GM19238 (cell line): ENCODE results near the gene PHF3.

Experiments used
- DNase-seq: peaks from one replicate; pipeline ENCODE4 v3.0.0; 2011; ENCODE audit warnings: low spot score; ENCODE audit not compliant: insufficient read length

Gene PHF3

DNA sequence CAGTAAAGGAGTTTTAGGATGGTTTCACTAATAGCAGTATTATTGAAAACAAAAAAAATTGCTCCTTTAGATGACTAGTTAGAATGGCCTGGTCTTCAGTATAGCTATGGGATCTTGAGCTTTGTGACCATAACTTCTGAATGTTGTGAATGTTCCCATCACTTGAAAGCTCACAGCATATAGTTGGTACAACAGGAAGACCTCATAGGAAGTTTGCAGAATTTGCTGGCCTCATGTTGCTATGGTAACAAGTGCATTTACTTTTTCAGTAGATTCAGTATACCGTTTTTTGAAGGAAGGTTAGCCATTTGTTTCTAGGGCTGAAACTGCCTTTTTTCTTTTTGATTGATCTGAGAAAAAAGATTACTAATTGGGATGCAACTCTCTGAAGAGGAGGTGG lies 8.3 kb downstream of the PHF3 start:
- DNase-seq: no peak

DNA sequence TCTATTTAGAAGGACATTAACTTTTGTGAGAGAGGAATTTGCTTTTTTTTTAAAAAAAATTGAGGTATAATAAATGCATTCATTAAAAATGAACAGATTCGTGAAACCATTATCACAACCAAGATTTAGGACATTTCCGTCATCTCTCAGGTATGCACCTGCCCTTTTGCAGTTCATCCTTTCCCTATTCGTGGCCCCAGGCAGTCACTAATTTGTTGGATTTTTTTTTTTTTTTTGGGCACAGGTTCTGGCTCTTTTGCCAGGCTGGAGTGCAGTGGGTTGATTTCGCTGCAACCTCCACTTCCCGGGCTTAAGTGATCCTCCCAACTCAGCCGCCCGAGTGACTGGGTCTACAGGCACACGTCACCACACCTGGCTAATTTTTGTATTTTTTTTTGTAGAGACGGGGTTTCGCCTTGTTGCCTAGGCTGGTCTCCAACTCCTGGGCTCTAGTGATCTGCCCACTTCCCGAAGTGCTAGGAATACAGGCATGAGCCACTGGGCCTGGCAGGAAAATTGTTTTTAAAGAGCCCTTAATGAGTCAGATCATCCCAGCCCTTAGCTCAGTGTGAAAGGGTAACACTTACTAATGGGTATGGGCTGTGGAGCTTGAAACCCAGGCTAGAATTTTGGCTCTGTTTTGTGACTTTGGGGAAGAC lies 9.2 kb downstream of the PHF3 start:
- no peak for DNase-seq

DNA sequence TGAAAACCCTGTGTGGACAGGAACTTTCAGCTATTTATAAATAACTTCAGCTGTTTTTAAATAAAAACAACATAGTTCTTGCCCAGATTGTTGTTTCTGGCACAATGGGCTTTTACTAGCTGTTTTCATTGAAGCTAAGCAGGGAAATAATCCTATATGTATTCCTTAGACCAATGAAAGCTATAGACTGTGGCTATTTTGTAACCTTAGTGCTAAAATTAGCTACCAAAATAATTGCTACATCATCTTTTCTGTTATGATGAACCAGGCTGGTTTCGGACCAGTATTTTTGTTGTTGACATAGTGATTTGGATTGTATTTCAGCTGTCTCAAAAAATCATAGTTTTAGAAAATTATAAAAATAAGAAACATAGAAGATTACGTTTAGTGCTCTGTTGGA lies 13.7 kb downstream of the PHF3 start:
- DNase-seq: no peak

DNA sequence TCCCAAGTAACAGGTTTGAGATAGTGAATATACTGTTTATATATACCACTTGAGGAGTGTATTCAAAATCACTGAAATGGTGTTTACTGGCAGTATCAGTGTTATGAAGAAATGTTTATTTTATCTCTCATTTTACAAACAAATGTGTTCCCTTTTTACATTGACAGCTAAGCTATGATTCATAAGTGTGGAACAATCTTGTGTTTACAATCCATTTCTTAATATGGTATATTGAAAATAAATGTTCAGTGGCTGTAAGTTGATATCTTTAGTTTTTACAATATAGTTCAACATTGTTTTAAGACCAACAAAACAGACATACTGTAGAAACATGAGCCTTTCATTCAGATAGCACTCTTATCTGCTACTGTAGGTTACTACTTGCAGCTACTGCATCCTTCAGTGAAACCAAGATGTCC lies 14.3 kb downstream of the PHF3 start:
- DNase-seq: no peak

DNA sequence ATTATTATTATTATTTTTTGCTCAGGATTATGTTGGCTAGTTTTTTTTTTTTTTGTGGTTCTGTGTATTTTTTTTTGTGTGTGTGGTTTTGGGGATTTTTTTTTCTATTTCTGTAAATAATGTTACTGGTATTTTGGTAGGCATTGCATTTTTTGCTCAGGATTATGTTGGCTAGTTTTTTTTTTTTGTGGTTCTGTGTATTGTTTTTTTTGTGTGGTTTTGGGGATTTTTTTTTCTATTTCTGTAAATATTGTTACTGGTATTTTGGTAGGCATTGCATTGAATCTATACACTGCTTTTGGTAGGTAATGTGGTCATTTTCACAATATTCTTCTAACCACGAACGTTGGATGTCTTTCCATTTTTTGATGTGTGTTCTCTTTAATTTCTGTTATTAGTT lies 17.4 kb downstream of the PHF3 start:
- DNase-seq: no peak

DNA sequence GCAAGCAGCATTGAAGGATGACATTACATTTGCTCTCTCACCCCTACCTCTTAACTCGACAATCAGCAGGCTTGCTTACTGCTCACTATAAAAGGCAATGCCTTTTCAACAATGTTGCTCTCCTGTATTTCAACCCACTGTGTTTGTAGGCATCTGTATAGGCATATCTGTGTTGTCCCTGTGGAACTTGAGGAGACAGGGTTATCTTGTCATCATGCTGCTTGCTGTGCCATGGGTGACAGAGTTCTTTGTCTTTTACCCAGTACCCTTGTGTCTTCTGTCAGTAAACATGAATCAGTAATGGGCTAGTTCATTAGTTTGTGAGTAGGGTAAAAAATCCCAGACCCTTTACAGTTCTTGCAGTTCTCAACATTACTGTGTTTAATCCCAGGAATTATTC lies 25.2 kb downstream of the PHF3 start:
- DNase-seq: no peak

DNA sequence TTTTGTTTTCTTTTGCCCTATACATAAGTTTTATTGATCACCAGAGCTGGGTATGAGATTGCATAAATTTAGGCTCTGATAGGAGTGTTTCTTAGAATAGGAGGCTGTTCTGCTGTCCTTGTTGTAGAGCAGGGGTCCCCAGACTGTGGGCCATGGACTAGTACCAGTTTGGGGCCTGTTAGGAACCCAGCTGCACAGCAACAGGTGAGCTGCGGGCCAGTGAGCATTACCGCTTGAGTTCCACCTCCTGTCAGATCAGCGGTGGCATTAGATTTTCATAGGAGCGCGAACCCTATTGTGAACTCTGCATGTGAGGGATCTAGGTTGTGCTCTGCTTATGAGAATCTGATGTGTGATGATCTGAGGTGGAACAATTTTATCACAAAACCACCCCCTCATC lies 26.2 kb downstream of the PHF3 start:
- no peak for DNase-seq

DNA sequence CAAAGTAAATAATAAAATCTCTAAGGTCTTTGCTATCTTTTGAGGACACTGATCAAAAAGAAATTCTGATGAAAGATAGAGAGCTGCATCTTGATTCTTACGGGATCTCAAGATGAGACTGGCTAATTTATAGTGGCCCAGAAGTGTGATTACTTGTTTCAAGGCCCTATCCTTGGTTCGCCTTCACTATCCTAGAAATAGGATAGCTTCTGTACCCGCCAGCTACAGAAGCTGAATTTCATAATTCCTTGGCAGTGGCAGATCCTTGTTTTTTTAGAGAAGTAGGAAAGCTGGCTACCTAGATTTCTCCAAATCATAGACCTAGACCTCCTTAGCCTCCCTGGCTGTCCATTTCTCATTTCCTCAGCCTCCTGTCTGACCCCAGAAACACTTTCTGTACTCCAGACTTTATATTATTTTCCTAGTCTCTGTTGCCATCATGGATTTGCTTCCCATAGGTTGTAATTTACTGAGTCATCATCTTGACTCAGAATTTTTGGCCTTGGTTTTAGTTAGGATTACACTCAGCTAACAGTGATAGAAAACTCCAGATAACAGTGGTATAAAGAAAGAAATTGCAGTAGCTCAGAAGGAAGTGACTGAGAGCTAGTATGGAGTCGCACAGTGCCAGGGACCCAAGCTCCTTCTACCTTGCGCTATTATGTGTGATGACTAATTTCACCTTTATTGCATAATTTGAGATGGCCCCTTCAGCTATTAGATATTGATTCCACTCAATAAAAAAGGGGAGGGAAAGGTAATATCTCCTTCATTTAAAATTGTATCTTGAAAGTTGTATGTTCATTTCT lies 27.7 kb downstream of the PHF3 start:
- DNase-seq: no peak

DNA sequence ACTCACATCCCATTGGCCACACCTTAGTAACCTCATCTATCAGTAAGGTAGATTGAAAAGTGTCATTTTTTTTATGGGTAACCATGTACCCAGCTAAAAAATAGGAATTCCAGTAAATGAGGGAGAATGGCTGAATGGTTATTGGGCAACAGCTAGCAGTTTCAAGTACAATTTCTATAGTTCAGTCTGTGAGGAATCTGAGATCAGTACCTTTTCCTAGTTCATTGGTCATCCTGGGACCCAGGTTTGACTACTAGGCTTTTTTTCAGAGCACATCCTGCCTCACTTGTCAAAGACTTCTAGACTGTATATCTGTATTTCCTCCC lies 28.3 kb downstream of the PHF3 start:
- no peak for DNase-seq

DNA sequence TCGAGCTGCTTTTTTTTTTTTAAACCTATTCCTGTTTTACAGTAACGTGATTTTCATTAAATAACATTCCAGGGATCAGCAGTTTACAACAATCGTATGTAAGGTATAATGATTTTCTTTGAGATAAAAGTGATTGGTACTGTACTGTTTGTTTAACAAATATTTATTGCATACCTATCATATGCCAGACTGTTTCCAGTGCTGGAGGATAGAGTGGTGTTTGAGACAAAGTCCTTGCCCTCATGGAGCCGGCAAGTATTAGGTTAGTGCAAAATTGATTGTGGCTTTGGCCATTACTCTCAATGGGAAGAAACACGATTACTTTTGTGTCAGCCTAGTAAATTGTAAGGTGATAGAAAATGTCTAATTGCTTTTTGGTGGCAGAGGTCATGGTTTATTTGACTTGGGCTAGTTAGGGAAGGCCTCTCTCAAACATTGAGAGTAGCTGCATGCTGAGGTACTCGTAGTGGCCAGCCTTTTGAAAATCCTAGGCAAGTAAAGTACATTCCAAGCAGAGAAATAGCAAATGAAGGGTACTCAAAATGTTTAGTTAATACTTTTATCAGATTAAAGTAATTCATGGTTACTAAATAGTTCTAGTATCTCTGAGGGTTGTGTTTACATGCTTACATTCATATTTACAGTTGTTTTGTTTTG lies 35.6 kb downstream of the PHF3 start:
- DNase-seq: no peak

DNA sequence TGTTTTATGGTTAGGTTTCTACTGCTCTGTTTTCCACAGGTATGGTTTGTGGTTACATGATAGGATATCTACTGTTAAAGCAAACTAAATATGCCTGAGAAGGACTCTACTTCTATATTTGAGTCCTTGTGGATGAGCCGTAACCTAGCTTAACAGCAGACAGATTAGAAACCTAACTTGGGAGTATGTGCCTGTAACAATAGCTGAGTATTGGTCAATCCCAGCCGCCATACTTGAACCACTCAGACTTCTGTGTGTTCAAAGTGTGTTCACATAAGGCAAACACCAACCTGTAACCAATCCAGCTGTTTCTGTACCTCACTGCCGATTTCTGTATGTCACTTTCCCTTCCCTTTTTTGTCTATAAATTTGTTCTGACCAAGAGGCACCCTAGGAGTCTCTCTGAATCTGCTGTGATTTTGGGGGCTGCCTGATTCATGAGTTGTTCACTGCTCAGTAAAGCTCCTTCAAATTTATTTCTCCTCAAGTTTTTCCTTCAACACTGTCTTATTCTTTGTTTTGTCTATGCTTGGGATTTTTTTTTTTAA lies 37.1 kb downstream of the PHF3 start:
- no peak for DNase-seq

DNA sequence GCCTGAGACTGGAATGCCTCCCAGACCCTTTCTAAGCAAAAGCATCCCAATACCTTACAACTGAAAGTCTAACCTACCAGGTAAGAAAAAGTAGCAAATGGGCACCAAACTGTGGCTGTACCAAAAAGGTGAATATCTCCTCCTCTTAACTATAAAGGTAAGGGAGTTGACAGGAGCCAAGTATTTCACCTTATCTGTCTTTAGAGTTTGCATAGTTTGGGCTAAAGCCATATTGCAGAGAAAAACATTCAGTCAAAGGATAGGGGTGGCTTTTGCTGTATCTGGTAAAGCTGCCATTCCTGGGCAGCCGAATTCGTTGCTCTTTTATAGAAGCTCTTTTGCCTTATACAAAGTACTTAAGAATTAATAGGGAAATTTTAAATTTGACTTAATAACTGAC lies 38.1 kb downstream of the PHF3 start:
- DNase-seq: no peak

DNA sequence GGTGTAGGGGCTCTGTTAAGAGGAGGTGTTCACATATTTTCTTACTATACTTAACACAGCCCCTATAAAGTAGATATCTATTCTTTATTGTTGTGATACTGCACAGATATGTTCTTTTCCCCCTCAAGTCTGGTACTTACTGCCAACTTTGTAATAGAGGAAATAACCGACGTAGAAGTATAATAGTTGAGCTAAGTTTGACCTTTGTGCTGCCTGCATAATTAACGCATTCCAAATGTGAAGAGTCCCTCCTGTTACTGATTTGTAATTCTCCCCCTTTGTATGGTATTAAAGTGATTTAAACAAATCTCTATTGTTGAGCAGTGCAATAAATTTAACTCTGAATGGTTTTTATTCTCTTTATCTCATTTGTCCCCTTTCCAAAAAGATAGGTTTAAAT lies 39.0 kb downstream of the PHF3 start:
- no peak for DNase-seq

DNA sequence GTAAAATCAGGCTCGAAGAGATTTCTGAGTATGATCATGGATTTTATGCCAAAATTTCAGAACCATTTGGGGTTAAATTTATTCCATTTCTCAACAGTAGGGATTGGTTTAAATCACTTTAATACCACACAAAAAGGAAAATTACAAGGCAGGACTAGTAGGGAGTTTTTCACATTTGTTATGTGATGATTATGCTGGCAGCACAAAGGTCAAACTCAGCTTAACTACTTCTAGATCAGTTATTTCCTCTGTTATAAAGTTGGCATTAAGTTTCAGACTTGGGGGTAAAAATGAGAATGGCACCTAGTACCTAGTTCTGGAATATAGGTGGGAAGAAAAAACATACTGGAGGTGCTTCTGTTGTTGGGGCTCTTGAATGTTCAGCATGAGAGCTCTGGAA lies 39.5 kb downstream of the PHF3 start:
- no peak for DNase-seq

DNA sequence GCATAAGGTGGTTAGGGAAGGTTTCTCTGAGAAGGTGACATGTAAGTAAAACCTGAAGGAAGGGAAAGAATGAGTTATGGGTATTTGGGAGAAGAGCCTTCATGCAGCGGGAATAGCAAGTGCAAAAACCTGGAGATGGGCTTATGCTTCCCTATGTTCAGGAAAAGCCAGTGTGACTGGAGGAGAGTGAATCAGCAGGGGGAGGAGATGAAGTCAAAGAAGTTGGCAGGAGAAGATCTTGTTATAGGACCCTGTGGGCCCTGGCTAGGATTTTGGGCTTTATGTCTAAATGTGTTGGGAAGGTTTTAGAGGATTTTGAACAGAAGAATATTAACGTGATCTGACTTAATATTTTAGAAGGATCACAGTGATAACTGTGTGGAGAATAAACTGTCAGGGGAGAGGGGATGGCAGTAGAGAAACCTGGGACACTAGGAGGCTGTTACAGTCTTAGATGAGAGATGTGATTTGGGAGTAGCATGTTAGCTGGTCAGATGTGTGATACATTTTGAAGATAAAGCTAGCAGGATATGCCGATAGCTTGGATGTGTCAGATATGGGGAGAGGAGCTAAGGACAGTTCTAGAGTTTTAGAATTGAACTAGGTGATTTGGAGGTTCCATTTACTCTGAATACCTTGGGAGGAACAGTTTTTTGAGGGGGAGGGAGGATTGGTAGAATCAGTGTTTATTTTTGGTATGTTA lies 41.0 kb downstream of the PHF3 start:
- no peak for DNase-seq

DNA sequence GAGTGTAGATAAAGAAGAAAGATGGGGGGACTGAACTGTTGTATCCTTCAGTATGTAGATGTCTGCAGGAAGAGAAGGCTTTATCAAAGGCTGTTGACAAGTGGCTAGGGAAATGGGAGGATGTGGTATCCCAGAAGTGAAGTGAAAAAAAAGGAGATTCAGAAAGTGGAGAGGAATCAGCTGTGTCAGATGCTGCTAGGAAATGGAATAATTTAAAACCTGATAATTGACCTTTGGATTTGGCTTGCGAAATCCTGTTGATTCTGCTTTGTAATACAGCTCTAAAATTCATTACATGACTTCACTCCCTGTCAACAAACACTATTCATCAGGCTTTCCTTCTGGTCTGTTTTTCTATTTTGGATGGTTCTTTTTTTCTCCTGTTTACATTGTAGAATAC lies 41.7 kb downstream of the PHF3 start:
- no peak for DNase-seq

DNA sequence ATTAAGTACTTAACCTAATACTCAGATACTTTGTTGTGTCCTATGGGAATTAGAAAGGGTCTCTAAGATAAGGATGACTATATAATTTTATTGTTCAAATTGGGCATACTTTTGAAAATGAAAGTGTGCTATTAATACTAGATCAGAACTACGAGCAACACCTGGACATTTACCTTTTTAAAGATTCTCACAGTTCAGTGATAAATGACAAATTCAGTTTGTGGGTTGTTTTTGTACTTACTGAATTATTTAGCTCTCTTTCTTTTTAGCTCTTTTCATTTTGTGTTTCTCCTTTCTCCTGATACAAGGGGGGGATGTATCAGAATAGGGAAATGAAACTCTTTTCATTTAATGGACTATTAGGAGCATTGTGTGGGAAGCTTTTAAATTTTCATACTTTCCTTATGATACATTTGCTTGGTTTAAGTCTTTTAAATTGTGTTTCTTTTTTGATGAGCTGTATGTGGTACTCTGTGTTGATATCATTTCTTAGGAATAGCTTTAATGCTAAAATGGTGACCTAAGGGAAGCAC lies 47.5 kb downstream of the PHF3 start:
- DNase-seq: no peak

DNA sequence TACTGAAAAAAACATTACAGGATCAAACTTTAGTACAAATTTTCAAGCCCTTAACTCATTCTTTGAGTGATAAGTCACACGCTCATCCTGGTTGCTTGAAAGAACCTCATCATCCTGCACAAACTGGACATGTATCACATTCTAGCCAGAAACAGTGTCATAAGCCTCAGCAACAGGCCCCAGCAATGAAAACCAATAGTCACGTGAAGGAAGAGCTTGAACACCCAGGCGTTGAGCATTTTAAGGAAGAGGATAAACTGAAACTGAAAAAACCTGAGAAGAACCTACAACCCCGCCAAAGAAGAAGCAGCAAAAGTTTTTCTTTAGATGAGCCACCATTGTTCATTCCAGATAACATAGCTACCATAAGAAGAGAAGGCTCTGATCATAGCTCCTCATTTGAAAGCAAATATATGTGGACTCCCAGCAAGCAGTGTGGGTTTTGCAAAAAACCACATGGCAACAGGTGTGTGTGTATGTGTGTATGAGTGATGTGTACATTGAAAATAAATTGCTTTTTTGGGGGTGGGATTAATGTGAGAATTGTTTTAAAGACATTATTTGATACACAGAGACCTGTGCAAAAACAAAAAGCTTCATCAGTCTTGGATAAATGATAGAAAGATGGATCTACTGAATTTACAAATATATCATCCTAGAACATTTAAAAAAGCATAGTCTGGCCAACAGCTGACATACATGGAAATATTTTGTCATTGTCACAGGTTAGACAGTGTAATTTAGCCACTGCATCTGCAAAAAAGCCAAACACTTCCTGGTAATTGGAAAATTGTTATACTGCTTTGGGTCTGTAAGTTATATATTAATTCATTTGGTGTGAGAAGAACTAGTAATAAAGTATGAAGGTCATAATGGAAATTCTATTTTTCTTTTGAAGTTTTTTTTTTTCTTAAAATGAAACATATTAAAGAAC lies 50.1 kb downstream of the PHF3 start:
- DNase-seq: peak; percentile 27

DNA sequence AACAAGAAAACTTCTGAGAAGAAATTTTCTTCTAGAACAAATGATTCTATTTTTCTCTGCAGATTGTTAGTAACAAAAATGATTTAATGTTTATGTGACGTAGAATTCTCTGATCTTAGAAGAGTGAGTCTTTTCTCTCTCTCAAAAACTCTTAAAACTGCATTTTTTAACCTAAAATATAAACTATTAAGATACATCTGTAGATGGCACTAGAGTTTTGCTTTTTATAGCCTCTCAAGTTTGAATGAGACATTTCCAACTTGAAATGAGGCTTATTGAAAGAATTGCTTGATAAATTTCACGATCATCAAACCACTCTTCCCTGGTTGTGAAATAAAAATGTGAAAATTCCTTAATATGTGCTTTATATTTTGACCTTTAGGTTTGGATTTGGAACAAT lies 53.8 kb downstream of the PHF3 start:
- DNase-seq: no peak

DNA sequence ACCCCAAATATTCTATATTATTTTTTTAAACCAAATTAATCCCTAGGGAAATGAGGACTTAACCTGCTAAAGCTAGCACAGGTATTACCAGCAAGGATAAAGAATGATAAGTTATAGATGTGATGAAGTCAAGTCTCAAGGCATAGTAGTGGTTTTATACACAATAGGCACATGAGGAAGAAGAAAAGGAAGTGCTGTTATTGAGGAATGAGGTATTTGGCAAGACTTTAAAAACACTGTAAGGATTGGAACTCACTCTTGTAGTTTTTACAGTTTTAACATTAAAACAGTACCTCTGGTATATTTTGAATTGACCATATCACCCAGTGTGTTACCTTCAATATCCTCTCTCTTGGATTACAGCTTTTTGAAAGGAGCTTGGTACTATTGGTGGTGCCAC lies 54.6 kb downstream of the PHF3 start:
- DNase-seq: no peak

DNA sequence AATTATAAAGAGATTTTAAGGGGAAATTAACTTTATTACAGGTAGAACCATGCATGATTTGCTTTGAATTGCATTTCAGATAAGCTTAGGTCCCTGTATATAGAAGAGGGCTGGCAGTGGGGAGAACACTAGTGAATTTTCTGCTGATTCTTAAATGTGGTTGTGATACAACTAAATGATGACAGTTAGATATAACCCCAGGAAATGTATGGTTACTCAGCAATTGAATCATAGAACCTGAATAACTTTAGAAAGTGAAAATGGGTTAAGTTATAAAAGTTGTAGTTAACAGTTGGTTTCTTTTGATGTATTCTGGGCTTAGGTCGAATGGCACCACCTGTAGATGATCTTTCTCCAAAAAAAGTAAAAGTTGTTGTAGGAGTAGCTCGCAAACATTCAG lies 70.1 kb downstream of the PHF3 start:
- no peak for DNase-seq
